Mucosa of descending colon (tissue), 3 donors: ENCODE measurements around the gene PEX6. TPM values are rescaled to one million over a fixed set of nuclear protein-coding genes. Genes with fewer than 3 reads are reported as not detected.

Source experiments
- ATAC-seq: fragments of 200-7000 bp; cut with Tn5 transposase; one replicate; pipeline ENCODE4 v1.9.1; 2020; ENCODE audit warnings: mild to moderate bottlenecking, moderate library complexity
- DNase-seq, 3 donors: peaks; one replicate each; pipeline ENCODE4 v3.0.0-alpha.2; 2020
- H3K36me3 ChIP-seq: fragments of 200-600 bp; one replicate; pipeline ENCODE4 v1.8.0; 2021; ENCODE audit warnings: low read depth, mild to moderate bottlenecking
- H3K4me1 ChIP-seq: fragments of 200-600 bp; one replicate; pipeline ENCODE4 v1.8.0; 2021; ENCODE audit warnings: low read depth, mild to moderate bottlenecking
- H3K4me3 ChIP-seq: fragments of 200-600 bp; one replicate; pipeline ENCODE4 v1.8.0; 2021; ENCODE audit warnings: mild to moderate bottlenecking
- H3K9me3 ChIP-seq: fragments of 200-600 bp; one replicate; pipeline ENCODE4 v1.8.0; 2021; ENCODE audit warnings: mild to moderate bottlenecking
- CTCF ChIP-seq: fragments of 200-600 bp; IDR thresholded peaks from one replicate; pipeline ENCODE4 v1.8.0; 2022; ENCODE audit warnings: antibody characterized with exemption, mild to moderate bottlenecking
- intact Hi-C, 2 donors: fragments of 100-400 bp; cut with DNase I in 1 of 2; cut with micrococcal nuclease in 1 of 2; formaldehyde crosslinking; loops; one replicate each; pipeline versions ENCODE4 v1.11.0 to v1.11.1; 2022; cut with DNase I, micrococcal nuclease
- total RNA-seq, 3 donors: library from RNA; stranded (reverse); fragmentation: NEBNext Ultra II Directional in 2 of 3; extraction: Animal tissue kit (Norgen Biotek cat#: 25700) in 2 of 3; gene quantifications; one replicate each; pipeline versions ENCODE4 v1.2.1 to v1.2.4, GENCODE V29; 2021 to 2023
- donor health status: DM: no; HTN: no; CAD: no; lungs with moderate emphysema.
- donor health status: DM: no; HTN: no; CAD: no.
- donor health status: DM: no; HTN: yes; CAD: no.

The PEX6 gene
- total RNA-seq, 3 donors from 2014 or later, result 14.3 to 38.6 (median 20.6) TPM

- no peak for ATAC-seq
- no peaks in the 10 kb centered on the region for H3K4me1 ChIP-seq
- H3K9me3 ChIP-seq, result no peaks in the 10 kb centered on the region
- no peak for TF ChIP-seq CTCF
- H3K36me3 ChIP-seq, result no peaks in the 10 kb centered on the region
- DNase-seq, result no peak
- intact Hi-C loops, result no loop called here
- no peak overlapping the region for H3K4me3 ChIP-seq
These were observed 41.2 kb downstream of the PEX6 start for GRCh38 chr6:42937548-42938427.

- DNase-seq (no peak), ATAC-seq (no peak)
- Histone ChIP-seq H3K36me3 (no peaks in the 10 kb centered on the region), H3K4me1 (peaks cover 8% of the 10 kb centered on the region), H3K4me3 (no peak overlapping the region), H3K9me3 (no peaks in the 10 kb centered on the region)
- TF ChIP-seq CTCF, result no peak
- intact Hi-C loops, result no loop called here
These were observed 42.6 kb downstream of the PEX6 start for GRCh38 chr6:42936398-42936797.

GRCh38 chr6:42935322-42935721 lies 43.7 kb downstream of the PEX6 start:
- Histone ChIP-seq H3K4me3 (no peak overlapping the region), H3K36me3 (no peaks in the 10 kb centered on the region), H3K4me1 (peaks cover 17% of the 10 kb centered on the region), H3K9me3 (no peaks in the 10 kb centered on the region)
- DNase-seq (no peak), ATAC-seq (no peak)
- TF ChIP-seq CTCF, result no peak
- intact Hi-C loops, result no loop called here

- Histone ChIP-seq H3K4me1 (peaks cover 18% of the 10 kb centered on the region), H3K9me3 (no peaks in the 10 kb centered on the region), H3K4me3 (no peak overlapping the region), H3K36me3 (no peaks in the 10 kb centered on the region)
- TF ChIP-seq CTCF, result no peak
- no peak for DNase-seq
- intact Hi-C loops, result no loop called here
- no peak for ATAC-seq
These were observed 45.8 kb downstream of the PEX6 start for GRCh38 chr6:42933205-42933604.

- TF ChIP-seq CTCF, result no peak
- intact Hi-C loops, result no loop called here
- H3K4me3 ChIP-seq, result no peak overlapping the region
- no peak for ATAC-seq
- H3K4me1 ChIP-seq, result peaks cover 18% of the 10 kb centered on the region
- H3K9me3 ChIP-seq, result no peaks in the 10 kb centered on the region
- DNase-seq, result no peak
- H3K36me3 ChIP-seq, result no peaks in the 10 kb centered on the region
These were observed 46.6 kb downstream of the PEX6 start for GRCh38 chr6:42932412-42932811.
